ENCODE data around the gene ZSCAN23. TPM values are rescaled to one million over a fixed set of nuclear protein-coding genes. Genes with fewer than 3 reads are reported as not detected.

The ZSCAN23 gene
- total and polyA plus RNA-seq, 9 of the 15 experiments (the other 6 are each of a cell fraction or from before 2014, with no cell fraction given): 0.05 to 0.29 (median 0.21) TPM; not detected in 1

DNA sequence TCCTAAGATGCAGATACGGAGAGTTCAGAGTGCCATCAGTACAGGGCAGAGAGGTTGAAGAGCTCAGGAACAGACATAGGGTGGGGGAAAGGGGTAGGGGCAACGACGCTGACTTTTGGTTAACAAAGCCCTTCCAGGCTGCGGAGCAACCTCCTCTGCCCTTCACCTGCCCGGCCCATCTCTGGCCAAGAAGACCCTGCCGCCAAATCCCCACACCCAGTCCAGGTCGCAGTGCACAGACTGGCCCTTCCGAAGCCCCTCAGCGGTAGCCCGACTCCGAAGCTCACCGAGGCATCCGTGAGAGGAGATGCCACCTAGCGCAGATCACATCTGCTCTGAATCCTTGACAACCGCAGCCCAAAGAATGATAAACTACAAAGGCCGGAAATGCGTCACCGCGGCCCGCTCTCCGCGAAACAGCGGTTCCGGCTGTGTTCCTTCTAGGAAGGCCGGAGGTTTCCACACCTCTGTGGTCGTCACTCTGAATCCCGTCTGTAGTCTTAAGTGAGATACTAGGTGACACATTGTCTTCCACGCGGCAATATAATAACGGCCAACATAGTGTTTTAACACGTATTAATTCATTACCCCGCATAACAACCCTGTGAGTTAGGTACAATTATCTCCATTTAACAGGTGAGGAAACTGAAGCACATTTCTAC is at the start of gene ZSCAN23 (continued):
- no peak for TF ChIP-seq CUX1 (CRISPR knock-in tag; IDR thresholded peaks at IDR 0.05)
- TF ChIP-seq CTBP1 (IDR thresholded peaks at IDR 0.05; ENCODE audit: borderline replicate concordance): peak; percentile 18; the same call in 1 of the 2 replicates
- no peak for TF ChIP-seq STAT5B (CRISPR knock-in tag; IDR thresholded peaks at IDR 0.05)
- no peak for TF ChIP-seq HMGXB4 (CRISPR knock-in tag; IDR thresholded peaks at IDR 0.05)
- no peak for TF ChIP-seq KLF13 (tag; IDR thresholded peaks at IDR 0.05; ENCODE audit: borderline replicate concordance, low read depth)
- TF ChIP-seq HNRNPLL (IDR thresholded peaks at IDR 0.05; ENCODE audit: low read depth, low read length, poor library complexity, severe bottlenecking): no peak
- TF ChIP-seq SUPT5H (IDR thresholded peaks at IDR 0.05): no peak
- no peak for TF ChIP-seq CEBPG (CRISPR knock-in tag; IDR thresholded peaks at IDR 0.05)
- no peak for TF ChIP-seq CEBPG (tag; conservative IDR thresholded peaks at IDR 0.05 in 1 of 2, IDR thresholded peaks at IDR 0.05 in 1 of 2)
- TF ChIP-seq CBX5 (IDR thresholded peaks at IDR 0.05; ENCODE audit: borderline replicate concordance, low read depth): no peak
- no peak for TF ChIP-seq SIN3A (IDR thresholded peaks at IDR 0.05; ENCODE audit: borderline replicate concordance in 2 of 2, control insufficient read depth in 1 of 2, low read depth in 2 of 2, low read length in 2 of 2)
- TF ChIP-seq E2F1 (CRISPR knock-in tag; IDR thresholded peaks at IDR 0.05): no peak
- TF ChIP-seq CREB1 (IDR thresholded peaks at IDR 0.05): no peak
- TF ChIP-seq CREB1 (CRISPR knock-in tag; IDR thresholded peaks at IDR 0.05): peak; percentile 71; the same call in 1 of the 2 replicates
- no peak for TF ChIP-seq RBM34 (IDR thresholded peaks at IDR 0.05; ENCODE audit: borderline replicate concordance, insufficient read depth, low read length)
- no peak for TF ChIP-seq ETS1 (conservative IDR thresholded peaks at IDR 0.05; ENCODE audit: control insufficient read depth, low read depth, low read length)
- TF ChIP-seq CSDE1 (IDR thresholded peaks at IDR 0.05): no peak
- TF ChIP-seq HEY1 (CRISPR knock-in tag; IDR thresholded peaks at IDR 0.05; ENCODE audit: borderline replicate concordance): no peak
- no peak for TF ChIP-seq HNRNPH1 (optimal IDR thresholded peaks at IDR 0.05; ENCODE audit: low read depth, low read length)
